GM19239 (cell line): ENCODE results near the gene KRTAP2-2.
"Not testable (repeated sequence)": the region's sequence is repeated elsewhere in the genome, so short reads cannot be mapped to it uniquely, and the experiment has no call there.

ENCODE experiments used
- DNase-seq: peaks from one replicate; pipeline ENCODE4 v3.0.0; 2011; ENCODE audit warnings: low spot score; ENCODE audit not compliant: insufficient read length
- FAIRE-seq: peaks from 2 replicates; lab custom pipeline; 2011; peaks lifted over from hg19 to GRCh38; lab: Jason Lieb, UNC

The KRTAP2-2 gene, protein sequence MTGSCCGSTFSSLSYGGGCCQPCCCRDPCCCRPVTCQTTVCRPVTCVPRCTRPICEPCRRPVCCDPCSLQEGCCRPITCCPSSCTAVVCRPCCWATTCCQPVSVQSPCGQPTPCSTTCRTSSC

DNA sequence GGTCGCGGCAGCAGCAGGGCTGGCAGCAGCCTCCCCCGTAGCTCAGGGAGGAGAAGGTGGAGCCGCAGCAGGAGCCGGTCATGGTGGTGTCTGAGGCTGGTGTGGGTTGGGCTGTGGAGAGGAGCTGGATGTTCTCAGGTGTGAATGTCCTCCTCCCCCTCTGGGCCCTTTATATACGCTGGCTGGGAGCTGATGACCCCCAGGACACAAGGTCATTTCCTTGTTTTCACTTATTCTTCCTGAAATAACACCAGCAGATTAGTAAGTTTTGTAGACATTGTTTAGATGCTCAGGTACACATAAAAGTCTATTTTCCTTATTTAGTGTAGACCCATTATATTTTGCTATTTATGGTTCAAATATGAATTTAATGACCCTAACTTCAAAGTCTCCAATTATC lies at the start of gene KRTAP2-2:
Gene KRTAP2-2, minus strand, starts transcription at position 101 of the 400 bp plus-strand sequence. Its CDS starts 19 bp downstream, at position 82.
- not testable (repeated sequence) for DNase-seq, FAIRE-seq

DNA sequence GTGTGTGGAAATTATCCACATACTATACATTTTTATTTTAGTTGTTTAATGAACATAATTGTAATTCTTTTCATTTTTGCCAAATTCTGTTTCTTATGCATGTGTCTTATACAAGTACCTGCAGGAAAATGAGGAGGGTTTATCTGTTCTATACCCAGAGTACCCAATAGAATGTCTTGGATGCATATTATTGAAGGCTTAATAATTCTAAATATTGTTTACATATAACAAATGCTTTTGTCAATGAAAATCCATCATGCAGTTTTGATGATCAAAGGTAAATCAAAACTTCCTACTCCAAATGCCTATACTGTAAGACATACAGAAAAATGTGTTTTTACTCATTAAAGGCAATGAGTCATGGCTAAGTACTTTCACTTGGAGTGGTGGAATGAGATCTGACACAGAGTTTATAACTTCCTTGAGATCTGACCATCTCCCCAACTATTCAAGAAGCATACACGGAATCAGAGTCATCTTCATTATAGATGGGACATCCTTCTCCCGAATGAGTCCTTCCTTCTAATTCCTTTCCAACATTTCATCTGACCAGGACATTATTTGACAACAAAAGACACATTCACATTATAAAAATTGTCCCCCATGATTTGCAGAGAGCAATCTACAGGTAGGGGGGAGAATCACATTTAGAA lies 49.5 kb upstream of the KRTAP2-2 start:
- not testable (repeated sequence) for DNase-seq, FAIRE-seq

DNA sequence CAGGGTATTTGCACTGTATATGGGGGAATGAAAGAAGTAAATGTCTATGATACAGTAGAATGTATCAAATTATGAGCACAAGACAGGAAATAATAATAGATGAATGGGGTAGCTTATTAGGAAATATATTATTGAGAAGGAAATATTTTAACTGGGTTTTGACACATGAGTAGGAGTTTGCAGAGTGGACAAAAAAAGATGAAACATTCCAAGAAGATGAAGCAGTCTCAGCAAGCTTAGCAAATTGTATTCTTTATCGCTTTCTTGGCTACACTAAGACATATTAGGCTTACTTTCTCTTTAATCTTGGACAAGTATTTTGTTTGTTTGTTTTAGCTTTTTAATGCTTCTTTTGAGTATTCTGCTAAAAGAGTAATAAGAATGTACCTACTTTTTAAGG lies 48.9 kb upstream of the KRTAP2-2 start:
- DNase-seq = no peak
- no peak for FAIRE-seq

DNA sequence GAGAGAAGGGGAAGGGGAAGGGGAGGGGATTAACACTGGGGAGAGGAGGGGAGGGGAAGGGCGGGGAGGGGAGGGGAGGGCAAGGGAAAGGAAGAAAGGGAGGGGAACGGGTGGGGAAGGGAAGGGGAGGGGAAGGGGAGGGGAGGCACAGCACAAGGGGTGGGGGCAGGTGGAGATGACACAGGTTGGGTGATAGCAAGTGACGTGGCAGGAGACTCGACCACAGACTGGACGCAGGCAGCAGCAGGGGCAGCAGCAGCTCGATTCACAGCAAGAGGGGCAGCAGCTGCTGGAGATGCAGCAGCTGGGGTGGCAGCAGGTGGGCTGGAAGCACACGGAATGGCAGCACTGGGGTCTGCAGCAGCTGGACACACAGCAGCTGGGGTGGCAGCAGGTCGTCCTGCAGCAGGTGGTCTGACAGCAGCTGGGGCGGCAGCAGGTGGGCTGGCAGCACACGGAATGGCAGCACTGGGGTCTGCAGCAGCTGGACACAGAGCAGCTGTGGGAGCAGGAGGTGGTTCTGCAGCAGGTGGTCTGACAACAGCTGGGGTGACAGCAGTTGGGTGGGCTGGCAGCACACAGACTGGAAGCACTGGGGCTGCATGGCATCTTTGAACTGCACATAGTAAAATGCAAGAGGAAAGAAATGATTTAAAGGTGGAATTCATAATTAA lies 46.7 kb upstream of the KRTAP2-2 start, which contains the start of gene KRTAP4-16:
Gene KRTAP4-16, minus strand, starts transcription at position 624 of the 674 bp plus-strand sequence. Its CDS starts 0 bp downstream, at position 624.
- FAIRE-seq (no peak), DNase-seq (no peak)

DNA sequence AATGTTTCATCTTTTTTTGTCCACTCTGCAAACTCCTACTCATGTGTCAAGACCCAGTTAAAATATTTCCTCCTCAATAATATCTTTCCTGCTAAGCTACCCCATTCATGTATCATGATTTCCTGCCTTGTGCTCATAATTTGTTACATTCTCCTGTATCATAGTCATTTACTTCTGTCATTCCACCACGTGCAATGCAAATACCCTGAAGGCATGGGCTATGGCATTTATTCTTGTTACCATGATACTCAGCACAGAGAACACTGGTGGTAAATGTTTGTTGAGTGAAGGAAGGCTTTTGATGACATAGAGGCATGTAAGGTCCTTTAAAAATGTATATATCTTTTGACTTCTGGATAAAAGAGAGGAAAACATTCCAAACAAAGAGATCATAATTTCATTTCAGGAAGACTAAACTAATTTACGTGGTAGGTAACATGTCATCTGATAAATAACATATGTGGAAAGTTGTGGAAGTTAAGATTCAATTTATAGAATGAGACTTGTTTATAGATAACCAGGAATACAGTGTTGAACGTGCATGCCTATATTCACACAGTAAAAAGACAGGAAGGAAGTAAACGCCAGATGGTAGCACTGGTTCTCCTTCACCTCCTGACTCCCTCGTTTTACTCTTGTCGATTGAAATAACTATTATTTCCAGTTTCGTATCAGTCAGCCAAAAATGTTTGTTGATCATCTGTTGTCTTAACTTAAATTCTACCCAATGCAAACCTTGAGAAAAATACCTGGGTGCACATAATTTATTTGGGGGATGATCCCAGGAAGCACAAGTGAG lies 44.9 kb upstream of the KRTAP2-2 start:
- FAIRE-seq, DNase-seq: not testable (repeated sequence)

DNA sequence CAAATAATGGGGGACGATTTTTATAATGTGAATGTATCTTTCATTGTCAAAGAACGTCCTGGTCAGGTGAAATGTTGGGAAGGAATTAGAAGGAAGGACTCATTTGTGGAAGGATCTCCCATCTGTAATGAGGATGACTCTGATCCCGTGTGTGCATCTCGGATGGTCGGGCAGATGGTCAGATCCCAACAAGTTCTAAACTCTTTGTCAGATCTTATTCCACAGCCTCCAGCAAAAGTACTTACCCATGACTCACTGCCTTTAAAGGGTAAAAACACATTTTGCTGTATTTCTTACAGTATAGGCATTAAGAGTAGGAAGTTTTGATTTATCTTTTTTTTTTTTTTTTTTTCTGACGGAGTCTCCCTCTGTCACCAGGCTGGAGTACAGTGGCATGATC lies 43.5 kb upstream of the KRTAP2-2 start:
- no peak for FAIRE-seq

DNA sequence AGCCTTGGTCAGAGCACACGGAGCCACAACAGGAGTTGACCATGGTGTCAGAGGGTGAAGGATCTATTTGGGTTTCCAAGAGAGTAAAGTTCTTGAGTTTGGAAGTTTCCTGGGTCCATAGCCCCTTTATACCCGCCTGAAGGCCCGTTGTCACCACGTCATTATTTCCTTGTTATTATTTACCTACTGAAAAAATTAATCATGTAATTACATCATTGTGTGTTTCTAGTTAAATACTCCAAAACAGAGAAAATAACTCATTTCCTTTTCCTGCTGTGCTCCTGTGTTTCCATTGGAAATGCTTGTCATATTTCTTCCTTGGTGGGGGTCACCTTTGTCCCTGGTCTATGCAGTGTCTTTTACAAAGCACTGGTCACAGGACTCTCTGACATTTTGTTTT lies 43.0 kb upstream of the KRTAP2-2 start, which contains the start of gene KRTAP4-8:
Gene KRTAP4-8, minus strand, starts transcription at position 101 of the 400 bp plus-strand sequence. Its CDS starts 58 bp downstream, at position 43.
- FAIRE-seq (no peak), DNase-seq (no peak)

More for the DNA sequence above, 43.5 kb upstream of the KRTAP2-2 start:
- no peak for DNase-seq

DNA sequence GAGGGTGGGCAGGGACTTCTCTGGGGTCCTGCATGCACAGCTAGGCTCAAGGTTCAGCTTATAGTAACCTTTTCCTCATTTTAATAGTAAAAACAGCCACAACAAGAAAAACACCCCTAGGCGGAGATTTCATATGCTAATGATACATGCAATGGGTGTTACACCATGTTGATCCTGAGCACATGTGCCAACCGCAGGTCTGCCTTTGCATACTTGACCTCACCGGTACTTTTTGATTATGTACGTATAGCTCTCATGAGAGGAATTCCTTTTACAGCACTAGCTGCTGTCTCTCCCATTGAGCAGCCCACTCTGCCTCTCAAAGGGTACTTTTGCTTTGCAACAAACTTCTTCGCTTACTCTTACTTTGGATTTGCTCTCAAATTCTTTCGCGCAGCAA lies 41.0 kb upstream of the KRTAP2-2 start:
- DNase-seq = no peak
- FAIRE-seq = no peak

DNA sequence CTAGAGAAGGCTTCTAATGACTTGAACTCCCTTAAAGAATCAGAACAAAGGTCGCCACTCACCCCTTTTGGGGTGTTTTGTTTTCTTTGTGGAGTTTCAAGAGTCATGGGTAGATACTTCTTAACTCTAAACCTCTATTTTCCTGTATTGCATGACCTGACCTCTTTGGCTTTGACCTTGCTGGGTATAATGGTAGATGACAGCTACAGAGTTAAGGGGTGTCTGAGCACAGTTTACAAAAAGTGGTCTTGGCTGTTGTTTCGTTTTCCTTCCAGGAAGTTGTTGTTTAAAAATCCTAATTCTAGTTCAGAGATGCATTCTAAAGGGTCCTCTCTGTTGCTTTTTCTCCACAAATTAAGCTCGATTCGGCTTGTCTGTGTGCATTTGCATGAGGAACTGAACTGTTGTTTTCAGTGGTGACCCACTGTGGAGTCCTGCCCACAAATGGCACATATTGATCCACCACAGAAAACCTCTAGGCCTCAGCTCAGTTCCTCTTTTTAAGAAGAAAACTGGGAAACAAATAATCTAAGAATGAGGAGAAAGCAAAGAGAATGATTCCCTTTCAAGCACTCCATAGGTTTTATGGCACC lies 33.8 kb upstream of the KRTAP2-2 start:
- FAIRE-seq, DNase-seq: not testable (repeated sequence)

DNA sequence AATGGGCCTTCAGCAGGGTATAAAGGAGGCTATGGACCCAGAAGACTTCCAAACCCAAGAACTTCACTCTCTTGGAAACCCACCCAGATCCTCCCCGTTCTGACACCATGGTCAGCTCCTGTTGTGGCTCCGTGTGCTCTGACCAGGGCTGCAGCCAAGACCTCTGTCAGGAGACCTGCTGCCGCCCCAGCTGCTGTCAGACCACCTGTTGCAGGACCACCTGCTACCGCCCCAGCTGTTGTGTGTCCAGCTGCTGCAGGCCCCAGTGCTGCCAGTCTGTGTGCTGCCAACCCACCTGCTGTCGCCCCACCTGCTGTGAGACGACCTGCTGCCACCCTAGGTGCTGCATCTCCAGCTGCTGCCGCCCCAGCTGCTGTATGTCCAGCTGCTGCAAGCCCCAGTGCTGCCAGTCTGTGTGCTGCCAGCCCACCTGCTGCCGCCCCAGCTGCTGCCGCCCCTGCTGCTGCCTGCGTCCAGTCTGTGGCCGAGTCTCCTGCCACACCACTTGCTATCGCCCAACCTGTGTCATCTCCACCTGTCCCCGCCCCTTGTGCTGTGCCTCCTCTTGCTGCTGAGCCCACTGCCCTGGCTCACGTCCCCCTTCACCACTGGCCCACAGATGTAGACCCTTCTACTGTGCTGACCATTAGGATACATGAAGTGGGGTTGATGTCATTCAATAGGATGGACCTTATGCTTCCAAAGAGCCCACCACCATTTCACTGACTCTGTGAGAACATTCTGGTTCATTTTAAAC lies 29.2 kb upstream of the KRTAP2-2 start, which contains the start of gene KRTAP4-7:
Gene KRTAP4-7, plus strand, starts transcription at position 51 of the 757 bp plus-strand sequence. Its CDS starts 57 bp downstream, at position 108.
- not testable (repeated sequence) for FAIRE-seq, DNase-seq

DNA sequence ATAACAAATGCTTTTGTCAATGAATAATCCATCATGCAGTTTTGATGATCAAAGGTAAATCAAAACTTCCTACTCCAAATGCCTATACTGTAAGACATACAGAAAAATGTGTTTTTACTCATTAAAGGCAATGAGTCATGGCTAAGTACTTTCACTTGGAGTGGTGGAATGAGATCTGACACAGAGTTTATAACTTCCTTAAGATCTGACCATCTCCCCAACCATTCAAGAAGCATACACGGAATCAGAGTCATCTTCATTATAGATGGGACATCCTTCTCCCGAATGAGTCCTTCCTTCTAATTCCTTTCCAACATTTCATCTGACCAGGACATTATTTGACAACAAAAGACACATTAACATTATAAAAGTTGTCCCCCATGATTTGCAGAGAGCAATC lies 28.4 kb upstream of the KRTAP2-2 start:
- not testable (repeated sequence) for DNase-seq, FAIRE-seq

DNA sequence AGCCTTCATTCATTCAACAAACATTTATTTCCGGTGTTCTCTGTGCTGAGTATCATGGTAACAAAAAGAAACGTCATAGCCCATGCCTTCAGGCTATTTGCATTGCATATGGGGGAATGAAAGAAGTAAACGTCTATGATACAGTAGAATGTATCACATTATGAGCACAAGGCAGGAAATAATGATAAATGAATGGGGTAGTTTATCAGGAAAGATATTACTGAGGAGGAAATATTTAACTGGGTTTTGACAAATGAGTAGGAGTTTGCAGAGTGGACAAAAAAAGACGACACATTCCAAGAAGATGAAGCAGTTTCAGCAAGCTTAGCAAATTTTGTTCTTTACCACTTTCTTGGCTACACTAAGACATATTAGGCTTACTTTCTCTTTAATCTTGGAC lies 27.6 kb upstream of the KRTAP2-2 start:
- DNase-seq = no peak
- no peak for FAIRE-seq

DNA sequence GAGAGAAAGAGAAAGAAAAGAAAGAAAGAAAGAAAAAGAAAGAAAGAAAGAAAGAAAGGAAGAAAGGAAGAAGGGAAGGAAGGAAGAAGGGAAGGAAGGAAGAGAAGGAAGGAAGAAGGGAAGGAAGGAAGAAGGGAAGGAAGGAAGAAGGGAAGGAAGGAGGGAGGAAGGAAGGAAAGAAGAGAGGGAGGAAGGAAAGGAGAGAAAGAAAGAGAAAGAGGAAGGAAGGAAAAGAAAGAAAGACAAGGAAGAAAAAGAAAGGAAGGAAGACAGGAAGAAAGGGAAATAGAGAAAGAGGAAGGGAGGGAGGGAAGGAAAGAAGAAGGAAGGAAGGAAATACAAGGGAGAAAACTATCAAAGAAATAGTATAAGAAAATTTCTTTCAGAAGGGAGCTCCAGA lies 21.8 kb upstream of the KRTAP2-2 start:
- no peak for DNase-seq
- FAIRE-seq = no peak

DNA sequence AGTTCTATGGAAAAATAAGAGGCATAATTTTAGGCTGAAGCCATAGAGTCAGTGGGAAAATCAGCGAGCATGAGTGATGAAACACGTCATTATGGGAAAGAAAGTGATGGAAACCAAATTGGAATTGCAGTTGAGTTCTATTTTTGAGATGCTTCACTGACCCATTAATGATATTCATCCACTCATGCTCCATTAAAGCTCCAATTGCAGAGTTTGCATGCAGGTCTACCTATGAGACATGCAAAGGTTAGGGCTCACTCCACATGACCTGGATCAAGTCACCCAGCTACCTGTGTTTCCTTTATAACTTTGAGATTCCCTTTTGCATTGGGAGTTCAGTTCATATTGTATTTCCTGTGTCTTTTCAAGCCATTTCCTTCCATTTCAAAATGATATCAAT lies 18.6 kb upstream of the KRTAP2-2 start:
- FAIRE-seq (no peak), DNase-seq (no peak)

DNA sequence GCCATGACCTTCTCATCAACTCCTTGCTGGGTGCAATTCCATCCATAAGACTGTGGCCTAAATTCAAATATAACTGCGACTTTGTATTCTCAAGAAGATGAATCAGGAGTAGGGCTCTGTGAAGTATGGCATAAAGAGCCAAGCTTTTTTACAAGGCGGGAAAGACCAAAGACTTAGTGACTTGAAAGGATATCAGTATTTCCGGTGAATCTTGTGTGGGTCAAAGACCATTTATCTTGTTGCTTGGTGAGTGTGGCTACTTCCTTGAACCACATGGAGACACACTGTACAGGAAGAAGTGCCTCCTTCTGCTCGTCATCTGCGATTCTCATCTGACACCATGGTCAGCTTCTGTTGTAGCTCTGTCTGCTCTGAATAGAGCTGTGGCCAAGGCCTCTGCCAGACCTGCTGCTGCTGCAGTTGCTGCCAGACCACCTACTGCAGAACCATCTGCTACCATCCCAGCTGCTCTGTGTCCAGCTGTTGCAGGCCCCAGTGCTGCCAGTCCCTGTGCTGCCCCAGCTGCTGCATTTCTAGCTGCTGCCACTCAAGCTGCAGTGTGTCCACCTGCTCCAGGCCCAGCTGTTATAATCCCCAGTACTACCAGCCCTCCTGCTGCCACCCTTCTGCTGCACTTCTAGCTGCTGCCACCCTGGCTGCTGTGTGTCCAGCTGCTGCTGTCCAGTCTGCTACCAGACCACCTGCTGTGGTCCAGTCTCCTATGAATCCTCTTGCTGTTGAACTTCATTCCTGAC lies 16.8 kb upstream of the KRTAP2-2 start:
- FAIRE-seq = no peak
- no peak for DNase-seq

DNA sequence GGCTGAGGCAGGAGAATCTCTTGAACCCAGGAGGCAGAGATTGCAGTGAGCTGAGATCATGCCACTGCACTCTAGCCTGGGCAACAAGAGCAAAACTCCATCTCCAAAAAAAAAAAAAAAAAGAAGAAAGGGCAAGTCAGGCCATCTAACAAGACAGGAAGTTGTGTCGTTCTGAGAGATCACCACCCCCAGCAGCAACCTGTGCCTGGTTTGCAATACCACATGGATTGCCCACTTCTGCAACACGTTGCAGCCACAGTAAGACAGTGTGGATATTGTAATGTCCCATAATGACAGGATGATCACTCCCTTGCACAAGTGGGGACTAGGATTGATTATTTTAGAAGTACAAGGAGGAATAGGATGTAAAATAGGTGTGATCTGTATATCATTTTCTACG lies 14.0 kb upstream of the KRTAP2-2 start:
- FAIRE-seq = no peak
- DNase-seq = no peak

DNA sequence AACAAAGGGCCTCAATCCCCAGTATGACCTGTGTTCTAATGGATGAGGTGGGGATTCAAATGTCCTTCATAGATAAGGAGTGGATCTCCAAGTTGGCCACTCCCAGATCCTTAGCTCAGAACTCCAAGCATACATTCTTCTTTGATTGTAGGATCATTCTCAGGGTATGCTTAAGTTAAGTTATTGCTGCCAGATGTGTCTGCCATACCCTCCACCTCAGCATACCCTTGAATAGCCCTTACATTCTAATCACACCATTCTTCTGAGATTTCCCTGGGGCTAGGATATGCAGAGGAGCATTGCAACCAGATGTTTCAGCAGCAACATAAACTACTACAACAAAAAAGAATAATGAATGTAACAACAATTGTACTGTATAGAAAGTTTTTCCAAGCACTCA lies 12.3 kb upstream of the KRTAP2-2 start:
- FAIRE-seq (no peak), DNase-seq (no peak)

DNA sequence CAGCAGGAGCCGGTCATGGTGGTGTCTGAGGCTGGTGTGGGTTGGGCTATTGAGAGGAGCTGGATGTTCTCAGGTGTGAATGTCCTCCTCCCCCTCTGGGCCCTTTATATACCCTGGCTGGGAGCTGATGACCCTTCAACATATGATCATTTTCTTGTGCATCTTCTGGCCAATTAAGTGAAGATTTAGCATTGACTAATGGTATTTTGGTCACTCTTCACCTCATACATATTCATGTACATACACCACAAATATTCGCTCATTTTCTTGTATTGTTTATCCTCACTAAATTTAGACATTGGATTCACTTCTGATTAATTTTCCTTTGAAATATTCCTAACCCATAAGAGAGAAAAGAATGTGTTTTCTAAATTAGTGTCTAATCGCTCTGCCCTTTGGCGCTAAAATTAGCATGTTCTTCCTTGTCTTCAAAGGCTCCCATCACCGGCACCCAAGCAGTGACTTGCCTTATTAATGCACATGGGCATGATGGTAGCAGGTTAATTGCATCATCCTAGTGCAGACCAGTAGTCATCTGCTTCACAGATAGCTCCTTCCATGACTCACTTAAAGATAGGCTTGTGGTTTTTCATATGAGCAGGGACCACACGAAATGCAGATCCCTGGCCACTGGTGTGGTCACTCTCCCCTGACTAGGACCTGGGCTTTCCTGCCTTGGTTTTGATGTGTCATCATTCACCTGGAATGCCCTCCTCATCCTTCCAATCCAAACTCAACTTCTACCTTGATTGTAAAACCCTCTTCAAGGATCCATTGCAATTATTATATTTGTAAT lies 11.0 kb upstream of the KRTAP2-2 start, which contains the start of gene KRTAP2-4:
Gene KRTAP2-4, minus strand, starts transcription at position 51 of the 796 bp plus-strand sequence. Its CDS starts 34 bp downstream, at position 17.
- FAIRE-seq (no peak), DNase-seq (no peak)
